ES-I3 (cell line): ENCODE results near the gene NCKAP5.
"Not testable (repeated sequence)": the region's sequence is repeated elsewhere in the genome, so short reads cannot be mapped to it uniquely, and the experiment has no call there.

Source experiments
- H3K36me3 ChIP-seq: 2 replicates; pipeline ENCODE4 v1.6.1; 2013; ENCODE audit warnings: mild to moderate bottlenecking, low read length, control low read depth, moderate library complexity; ENCODE audit not compliant: insufficient read depth
- H3K4me1 ChIP-seq: 2 replicates; pipeline ENCODE4 v1.6.1; 2013; ENCODE audit warnings: mild to moderate bottlenecking, control low read depth, low read length; ENCODE audit not compliant: insufficient read depth
- H3K9ac ChIP-seq: 2 replicates; pipeline ENCODE4 v1.6.1; 2013; ENCODE audit warnings: low read depth, mild to moderate bottlenecking, low read length, moderate library complexity
- H3K9me3 ChIP-seq: 2 replicates; pipeline ENCODE4 v1.6.1; 2013; ENCODE audit warnings: mild to moderate bottlenecking, low read length, moderate library complexity; ENCODE audit not compliant: control insufficient read depth, insufficient read depth

Gene NCKAP5

GRCh38 chr2:133522204-133522603, 46.1 kb downstream of the NCKAP5 start:
- no peaks in the 10 kb centered on the region for H3K9me3 ChIP-seq
- no peaks in the 10 kb centered on the region for H3K36me3 ChIP-seq
- no peak overlapping the region for H3K9ac ChIP-seq
- H3K4me1 ChIP-seq = peaks cover 4% of the 10 kb centered on the region; the same call in 1 of the 2 replicates

GRCh38 chr2:133521146-133521745, 47.0 kb downstream of the NCKAP5 start:
- no peaks in the 10 kb centered on the region for H3K36me3 ChIP-seq
- H3K9ac ChIP-seq = no peak overlapping the region
- no peaks in the 10 kb centered on the region for H3K9me3 ChIP-seq

GRCh38 chr2:133519677-133520076, 48.6 kb downstream of the NCKAP5 start:
- not testable (repeated sequence) for H3K4me1 ChIP-seq, H3K9me3 ChIP-seq, H3K36me3 ChIP-seq, H3K9ac ChIP-seq

More at GRCh38 chr2:133521146-133521745, 47.0 kb downstream of the NCKAP5 start:
- H3K4me1 ChIP-seq = peaks cover 4% of the 10 kb centered on the region; the same call in 1 of the 2 replicates

- peaks cover 4% of the 10 kb centered on the region; the same call in 1 of the 2 replicates for H3K4me1 ChIP-seq
- no peak overlapping the region for H3K9ac ChIP-seq
- H3K9me3 ChIP-seq = no peaks in the 10 kb centered on the region
- no peaks in the 10 kb centered on the region for H3K36me3 ChIP-seq
These were observed 49.4 kb downstream of the NCKAP5 start for GRCh38 chr2:133518700-133519344.

GRCh38 chr2:133517876-133518275, 50.4 kb downstream of the NCKAP5 start:
- Histone ChIP-seq H3K4me1 (no peaks in the 10 kb centered on the region), H3K9me3 (no peaks in the 10 kb centered on the region), H3K9ac (no peak overlapping the region), H3K36me3 (no peaks in the 10 kb centered on the region)

- no peak overlapping the region for H3K9ac ChIP-seq
- H3K9me3 ChIP-seq = no peaks in the 10 kb centered on the region
These were observed 51.7 kb downstream of the NCKAP5 start for GRCh38 chr2:133516405-133517026.

GRCh38 chr2:133515271-133515670, 53.0 kb downstream of the NCKAP5 start:
- no peaks in the 10 kb centered on the region for H3K36me3 ChIP-seq
- no peaks in the 10 kb centered on the region for H3K9me3 ChIP-seq
- H3K9ac ChIP-seq = no peak overlapping the region
- no peaks in the 10 kb centered on the region for H3K4me1 ChIP-seq

More at GRCh38 chr2:133516405-133517026, 51.7 kb downstream of the NCKAP5 start:
- Histone ChIP-seq H3K36me3 (no peaks in the 10 kb centered on the region), H3K4me1 (no peaks in the 10 kb centered on the region)

- H3K36me3 ChIP-seq = no peaks in the 10 kb centered on the region
- no peaks in the 10 kb centered on the region for H3K9me3 ChIP-seq
- H3K4me1 ChIP-seq = no peaks in the 10 kb centered on the region
- no peak overlapping the region for H3K9ac ChIP-seq
These were observed 54.4 kb downstream of the NCKAP5 start for GRCh38 chr2:133513893-133514292.

GRCh38 chr2:133512121-133512520, 56.1 kb downstream of the NCKAP5 start:
- Histone ChIP-seq H3K36me3 (no peaks in the 10 kb centered on the region), H3K9me3 (no peaks in the 10 kb centered on the region), H3K4me1 (no peaks in the 10 kb centered on the region), H3K9ac (no peak overlapping the region)

GRCh38 chr2:133511679-133512078, 56.6 kb downstream of the NCKAP5 start:
- Histone ChIP-seq H3K9ac (no peak overlapping the region), H3K4me1 (no peaks in the 10 kb centered on the region), H3K36me3 (no peaks in the 10 kb centered on the region), H3K9me3 (no peaks in the 10 kb centered on the region)

- Histone ChIP-seq H3K9ac (no peak overlapping the region), H3K36me3 (no peaks in the 10 kb centered on the region), H3K4me1 (no peaks in the 10 kb centered on the region), H3K9me3 (no peaks in the 10 kb centered on the region)
These were observed 58.5 kb downstream of the NCKAP5 start for GRCh38 chr2:133509777-133510176.

- Histone ChIP-seq H3K9ac (no peak overlapping the region), H3K36me3 (no peaks in the 10 kb centered on the region), H3K9me3 (no peaks in the 10 kb centered on the region), H3K4me1 (no peaks in the 10 kb centered on the region)
These were observed 59.6 kb downstream of the NCKAP5 start for GRCh38 chr2:133508546-133509165.

GRCh38 chr2:133506996-133507395, 61.3 kb downstream of the NCKAP5 start:
- H3K36me3 ChIP-seq = no peaks in the 10 kb centered on the region
- no peaks in the 10 kb centered on the region for H3K9me3 ChIP-seq
- no peak overlapping the region for H3K9ac ChIP-seq
- no peaks in the 10 kb centered on the region for H3K4me1 ChIP-seq

GRCh38 chr2:133504566-133505505, 63.4 kb downstream of the NCKAP5 start:
- no peak overlapping the region for H3K9ac ChIP-seq
- H3K36me3 ChIP-seq = no peaks in the 10 kb centered on the region
- no peaks in the 10 kb centered on the region for H3K4me1 ChIP-seq
- no peaks in the 10 kb centered on the region for H3K9me3 ChIP-seq
